Pancreas (tissue), 10 donors: Measurements from ENCODE around the gene ATP1A2. TPM values are rescaled to one million over a fixed set of nuclear protein-coding genes. Genes with fewer than 3 reads are reported as not detected.

Experiments
- ATAC-seq, 4 donors: fragments of 200-7000 bp; cut with Tn5 transposase; one replicate each; pipeline versions ENCODE4 v1.8.0 to v1.9.1; 2020; ENCODE audit warnings: mild to moderate bottlenecking in 4 of 4, moderate library complexity in 4 of 4
- DNase-seq, 6 donors: peaks; one replicate each; pipeline ENCODE4 v3.0.0-alpha.2; 2020
- FAIRE-seq: peaks from 2 replicates; lab custom pipeline; 2012; peaks lifted over from hg19 to GRCh38; lab: Jason Lieb, UNC
- H3K27ac ChIP-seq, 4 donors: fragments of 200-600 bp; sonication (generic); 1 replicate in 3 of 4; 2 replicates in 1 of 4; pipeline versions ENCODE4 v1.5.0 to v1.8.0; 2020
- H3K27me3 ChIP-seq, 4 donors: fragments of 200-600 bp; one replicate each; pipeline ENCODE4 v1.8.0; 2021
- H3K36me3 ChIP-seq, 3 donors: fragments of 200-600 bp; sonication (generic) in 1 of 3; one replicate each; pipeline versions ENCODE4 v1.5.0 to v1.8.0; 2020 to 2021
- H3K4me1 ChIP-seq, 3 donors: fragments of 200-600 bp; one replicate each; pipeline ENCODE4 v1.8.0; 2021
- H3K4me3 ChIP-seq, 4 donors: fragments of 200-600 bp; sonication (generic) in 2 of 4; one replicate each; pipeline versions ENCODE4 v1.5.0 to v1.8.0; 2020 to 2021
- H3K9me3 ChIP-seq, 4 donors: fragments of 200-600 bp; one replicate each; pipeline ENCODE4 v1.8.0; 2021
- CTCF ChIP-seq, 4 donors: fragments of 200-600 bp; sonication (generic) in 3 of 4; IDR thresholded peaks; one replicate each; pipeline versions ENCODE4 v1.5.0 to v1.8.0; 2021; ENCODE audit warnings: antibody characterized with exemption in 4 of 4
- WGBS, 2 donors: extraction: QIAGEN DNeasy Blood & Tissue Kit; methylation state at CpG; one replicate each; pipeline ENCODE4 v1.1.7; 2013; 5-methylcytosine and 5-hydroxymethylcytosine counted together
- intact Hi-C, 3 donors: fragments of 100-400 bp; cut with DNase I; formaldehyde crosslinking; loops; one replicate each; pipeline versions ENCODE4 v1.11.1 to v1.14.2; 2022
- polyA plus RNA-seq, 2 donors: library from polyadenylated mRNA; stranded (reverse); fragments of 200-250 nt; gene quantifications; one replicate each; pipeline ENCODE4 v1.2.3, GENCODE V29; 2013
- total RNA-seq, 6 donors: library from RNA; stranded (reverse); fragmentation: NEBNext Ultra II Directional in 4 of 6; extraction: Animal tissue kit (Norgen Biotek cat#: 25700) in 4 of 6; gene quantifications; one replicate each; pipeline versions ENCODE4 v1.2.1 to v1.2.4, GENCODE V29; 2021 to 2023
- donor health status: healthy with polysubstance abuse.
- donor health status: DM: no; HTN: no; CAD: no; lungs with moderate emphysema.
- donor health status: DM: no; HTN: no; CAD: no.
- donor health status: control.
- donor health status: control.
- donor health status: Bipolar disorder and iron deficiency.
- donor health status: DM: yes; HTN: yes; CAD: no.
- donor health status: DM: no; HTN: no; CAD: no.
- donor health status: DM: no; HTN: no; CAD: no.
- donor health status: DM: yes; HTN: yes; CAD: no.

The ATP1A2 gene
- total and polyA plus RNA-seq, 8 donors, result 0.34 to 2.7 (median 0.53) TPM

GRCh38 chr1:160166166-160166868 lies 50.8 kb downstream of the ATP1A2 start:
- 71 to 73% methylated on average over 12 of the region's 12 CpGs for WGBS, 2 donors
- Histone ChIP-seq H3K27ac (no peak overlapping the region), H3K27me3 (no peaks in the 10 kb centered on the region), H3K4me1 (no peaks in the 10 kb centered on the region), H3K4me3 (no peak overlapping the region), H3K9me3 (no peaks in the 10 kb centered on the region), H3K36me3 (no peaks in the 10 kb centered on the region)
- no peak for TF ChIP-seq CTCF (IDR thresholded peaks at IDR 0.05)
- DNase-seq (no peak), FAIRE-seq (no peak), ATAC-seq (no peak)
- intact Hi-C loops, result no loop called here

DNA sequence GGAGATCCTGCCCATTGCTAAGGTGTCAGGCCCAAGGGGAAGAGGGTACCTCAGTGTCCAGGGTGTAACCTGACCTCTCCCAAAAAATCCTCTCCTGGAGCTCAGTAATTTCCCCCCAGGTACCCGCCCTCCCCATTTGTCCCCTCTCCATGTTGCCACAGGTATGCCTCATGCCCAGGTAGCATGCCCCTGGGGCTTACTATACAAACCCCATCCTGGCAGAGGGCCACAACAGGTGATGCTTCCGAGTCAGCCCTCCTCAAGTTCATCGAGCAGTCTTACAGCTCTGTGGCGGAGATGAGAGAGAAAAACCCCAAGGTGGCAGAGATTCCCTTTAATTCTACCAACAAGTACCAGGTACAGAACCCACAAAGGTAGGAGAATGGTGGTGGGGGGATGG lies 51.5 kb downstream of the ATP1A2 start:
- FAIRE-seq, result no peak
- intact Hi-C loops, result no loop called here
- Histone ChIP-seq H3K36me3 (no peaks in the 10 kb centered on the region), H3K27ac (no peak overlapping the region), H3K4me3 (no peak overlapping the region), H3K27me3 (no peaks in the 10 kb centered on the region), H3K4me1 (no peaks in the 10 kb centered on the region), H3K9me3 (no peaks in the 10 kb centered on the region)
- DNase-seq, result no peak
- no peak for ATAC-seq
- no peak for TF ChIP-seq CTCF (IDR thresholded peaks at IDR 0.05)
- WGBS, 2 donors, result 73% methylated on average over 4 of the region's 4 CpGs

DNA sequence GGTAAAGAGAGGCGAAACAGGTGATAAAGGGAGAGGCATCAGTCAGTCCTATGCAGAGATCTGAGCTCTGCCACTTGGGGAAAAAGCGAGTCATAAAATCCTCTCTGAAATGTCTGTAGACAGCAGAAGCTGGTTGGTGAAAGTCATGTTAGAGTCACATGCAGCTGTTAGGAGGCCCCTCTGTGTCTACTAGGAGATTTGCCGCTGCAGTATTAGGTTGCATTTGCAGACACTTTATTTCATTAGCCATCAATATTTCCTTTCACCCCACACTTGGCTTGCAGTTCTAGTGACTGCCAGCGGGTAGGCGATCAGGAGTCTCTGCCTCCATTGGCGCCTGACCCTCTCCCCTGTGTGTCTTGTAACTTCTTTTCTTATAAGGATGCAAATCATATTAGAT lies 52.0 kb downstream of the ATP1A2 start:
- no peak for TF ChIP-seq CTCF (IDR thresholded peaks at IDR 0.05)
- no peaks in the 10 kb centered on the region for H3K4me1 ChIP-seq
- FAIRE-seq, result no peak

GRCh38 chr1:160168016-160168415 lies 52.5 kb downstream of the ATP1A2 start:
- DNase-seq (no peak), ATAC-seq (no peak), FAIRE-seq (no peak)
- Histone ChIP-seq H3K36me3 (no peaks in the 10 kb centered on the region), H3K27me3 (no peaks in the 10 kb centered on the region), H3K4me1 (no peaks in the 10 kb centered on the region), H3K4me3 (no peak overlapping the region), H3K27ac (no peak overlapping the region), H3K9me3 (no peaks in the 10 kb centered on the region)
- intact Hi-C loops, result no loop called here
- no peak for TF ChIP-seq CTCF (IDR thresholded peaks at IDR 0.05)
- WGBS, 2 donors, result 61 to 65% methylated on average over 5 of the region's 5 CpGs

More for the DNA sequence above, 52.0 kb downstream of the ATP1A2 start:
- 91 to 92% methylated on average over 6 of the region's 6 CpGs for WGBS, 2 donors
- Histone ChIP-seq H3K27ac (no peak overlapping the region), H3K27me3 (no peaks in the 10 kb centered on the region), H3K36me3 (no peaks in the 10 kb centered on the region), H3K9me3 (no peaks in the 10 kb centered on the region), H3K4me3 (no peak overlapping the region)
- ATAC-seq (no peak), DNase-seq (no peak)
- intact Hi-C loops, result no loop called here

DNA sequence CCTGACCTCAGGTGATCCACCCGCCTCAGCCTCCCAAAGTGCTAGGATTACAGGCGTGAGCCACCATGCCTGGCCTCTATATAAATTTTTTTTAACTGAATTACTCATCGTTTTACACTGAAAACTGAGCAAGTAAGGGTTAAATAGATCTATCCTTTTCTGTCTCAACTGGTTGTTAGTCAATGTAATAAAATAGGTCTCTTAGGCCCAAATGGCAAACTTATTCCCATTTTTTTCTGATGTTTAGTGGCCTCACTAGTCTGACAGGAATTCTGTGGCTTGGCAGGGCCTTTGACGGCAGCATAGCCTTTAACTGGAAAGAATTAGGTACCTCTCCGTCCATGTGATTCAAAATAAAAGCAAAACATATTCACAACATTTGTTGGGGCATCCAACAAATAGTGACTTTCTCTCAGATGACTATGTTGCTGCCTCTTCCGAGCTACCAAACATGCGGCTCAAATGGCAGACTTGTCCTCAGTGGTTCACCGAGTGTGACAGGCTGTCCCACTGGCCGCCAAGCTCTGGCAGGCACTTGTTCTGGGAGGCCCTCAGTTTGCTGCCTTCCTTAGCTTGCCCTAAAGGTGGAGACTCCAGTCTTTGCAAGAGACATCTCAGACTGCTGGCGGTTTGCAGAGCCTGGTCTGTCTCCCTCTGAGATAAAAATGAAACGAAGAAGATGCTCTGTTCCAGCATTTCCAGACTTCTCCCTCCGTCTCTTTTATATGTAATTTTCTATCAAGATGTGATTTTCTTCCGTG lies 53.2 kb downstream of the ATP1A2 start:
- ATAC-seq, result no peak
- no peak for TF ChIP-seq CTCF (IDR thresholded peaks at IDR 0.05)
- no peaks in the 10 kb centered on the region for H3K27me3 ChIP-seq
- H3K4me3 ChIP-seq, result no peak overlapping the region
- FAIRE-seq, result no peak
- intact Hi-C loops, result no loop called here
- no peaks in the 10 kb centered on the region for H3K4me1 ChIP-seq
- H3K27ac ChIP-seq, result no peak overlapping the region
- no peaks in the 10 kb centered on the region for H3K36me3 ChIP-seq
- DNase-seq, result no peak
- no peaks in the 10 kb centered on the region for H3K9me3 ChIP-seq
- WGBS, 2 donors, result 80 to 86% methylated on average over 13 of the region's 13 CpGs
